Activated CD4-positive, alpha-beta T cell treated with anti-CD3 and anti-CD28 coated beads for 36 hours (primary cell): ENCODE results near the gene SEMA6B. TPM values are rescaled to one million over a fixed set of nuclear protein-coding genes. Genes with fewer than 3 reads are reported as not detected.

Experiments
- ATAC-seq: fragments of 200-7000 bp; cut with Tn5 transposase; one replicate; pipeline ENCODE4 v1.10.0; 2021; ENCODE audit warnings: mild to moderate bottlenecking, moderate library complexity
- CTCF ChIA-PET: fragments of 350-600 bp; sonication (Branson Sonifier 250); formaldehyde crosslinking; loops from one replicate; lab custom pipeline; 2021; ENCODE audit warnings: antibody characterized with exemption; lab: Charles Lee
- POLR2A ChIA-PET: fragments of 350-600 bp; sonication (Branson Sonifier 250); formaldehyde crosslinking; loops from one replicate; lab custom pipeline; 2021; ENCODE audit warnings: antibody characterized with exemption, inconsistent platforms; lab: Charles Lee
- DNase-seq: peaks from one replicate; pipeline ENCODE4 v3.0.0-alpha.2; 2020
- H3K27ac Mint-ChIP-seq: one replicate; pipeline ENCODE4 v1.8.0; 2021; ENCODE audit warnings: mixed read lengths
- H3K27me3 Mint-ChIP-seq: one replicate; pipeline ENCODE4 v1.8.0; 2021; ENCODE audit warnings: mixed read lengths
- H3K36me3 Mint-ChIP-seq: one replicate; pipeline ENCODE4 v1.8.0; 2021; ENCODE audit warnings: low read depth, mixed read lengths
- H3K4me1 Mint-ChIP-seq: one replicate; pipeline ENCODE4 v1.8.0; 2021; ENCODE audit warnings: mixed read lengths
- H3K4me3 Mint-ChIP-seq: one replicate; pipeline ENCODE4 v1.8.0; 2021; ENCODE audit warnings: mild to moderate bottlenecking, moderate library complexity, mixed read lengths
- H3K9me3 Mint-ChIP-seq: one replicate; pipeline ENCODE4 v1.8.0; 2021; ENCODE audit warnings: low read depth, mixed read lengths
- intact Hi-C, 2 experiments: fragments of 100-400 bp; cut with DNase I in 1 of 2; cut with micrococcal nuclease in 1 of 2; formaldehyde crosslinking; loops; one replicate each; pipeline versions ENCODE4 v1.14.2 to v1.15.1; 2022 to 2024; cut with DNase I, micrococcal nuclease
- total RNA-seq, 2 experiments: library from RNA; stranded (reverse); gene quantifications; one replicate each; pipeline ENCODE4 v1.2.3, GENCODE V29; 2021

The SEMA6B gene
- total RNA-seq, 2 experiments from 2014 or later, result not detected

GRCh38 chr19:4503825-4504170, 55.7 kb downstream of the SEMA6B start:
- ATAC-seq (no peak), DNase-seq (no peak)
- Mint-ChIP-seq H3K9me3 (no peaks in the 10 kb centered on the region), H3K27me3 (no peaks in the 10 kb centered on the region), H3K36me3 (peaks cover 3% of the 10 kb centered on the region), H3K4me1 (peaks cover 7% of the 10 kb centered on the region), H3K27ac (no peak overlapping the region), H3K4me3 (no peak overlapping the region)
- CTCF ChIA-PET, result no interaction called here
- intact Hi-C loops, result no loop called here
- POLR2A ChIA-PET, result no interaction called here

- Mint-ChIP-seq H3K27ac (no peak overlapping the region), H3K27me3 (no peaks in the 10 kb centered on the region), H3K9me3 (no peaks in the 10 kb centered on the region), H3K4me1 (peaks cover 7% of the 10 kb centered on the region), H3K4me3 (no peak overlapping the region), H3K36me3 (peaks cover 3% of the 10 kb centered on the region)
- intact Hi-C loops, result no loop called here
- CTCF ChIA-PET, result interaction anchor here (0.6 kb wide), 1 partner anchor 64 kb away, joined by 3 read pairs; no protein-coding TSS in a partner anchor
- POLR2A ChIA-PET, result no interaction called here
- ATAC-seq, result no peak
- DNase-seq, result no peak
These were observed 56.2 kb downstream of the SEMA6B start for GRCh38 chr19:4503132-4503824.

GRCh38 chr19:4502282-4503131, 57.0 kb downstream of the SEMA6B start:
- no peak for DNase-seq
- peaks cover 3% of the 10 kb centered on the region for H3K36me3 Mint-ChIP-seq
- ATAC-seq, result no peak
- H3K4me1 Mint-ChIP-seq, result peaks cover 7% of the 10 kb centered on the region
- H3K27me3 Mint-ChIP-seq, result no peaks in the 10 kb centered on the region
- no peaks in the 10 kb centered on the region for H3K9me3 Mint-ChIP-seq
- intact Hi-C loops, result no loop called here
- no peak overlapping the region for H3K4me3 Mint-ChIP-seq
- CTCF ChIA-PET, result interaction anchor here (0.6 kb wide), 1 partner anchor 64 kb away, joined by 3 read pairs; no protein-coding TSS in a partner anchor
- POLR2A ChIA-PET, result no interaction called here
- no peak overlapping the region for H3K27ac Mint-ChIP-seq

- no peak for ATAC-seq
- Mint-ChIP-seq H3K27me3 (no peaks in the 10 kb centered on the region), H3K4me1 (peaks cover 6% of the 10 kb centered on the region), H3K27ac (no peak overlapping the region), H3K9me3 (no peaks in the 10 kb centered on the region), H3K4me3 (no peak overlapping the region), H3K36me3 (peaks cover 3% of the 10 kb centered on the region)
- no peak for DNase-seq
- intact Hi-C loops, result no loop called here
- POLR2A ChIA-PET, result no interaction called here
- CTCF ChIA-PET, result no interaction called here
These were observed 57.8 kb downstream of the SEMA6B start for GRCh38 chr19:4501691-4502090.

- ChIA-PET POLR2A (no interaction called here), CTCF (no interaction called here)
- H3K4me3 Mint-ChIP-seq, result no peak overlapping the region
- H3K36me3 Mint-ChIP-seq, result peaks cover 3% of the 10 kb centered on the region
- H3K9me3 Mint-ChIP-seq, result no peaks in the 10 kb centered on the region
- intact Hi-C loops, result no loop called here
- no peak for ATAC-seq
- DNase-seq, result no peak
- H3K27ac Mint-ChIP-seq, result no peak overlapping the region
- no peaks in the 10 kb centered on the region for H3K4me1 Mint-ChIP-seq
- no peaks in the 10 kb centered on the region for H3K27me3 Mint-ChIP-seq
These were observed 58.5 kb downstream of the SEMA6B start for GRCh38 chr19:4500841-4501591.

GRCh38 chr19:4499855-4500254, 59.6 kb downstream of the SEMA6B start:
- CTCF ChIA-PET, result no interaction called here
- no peaks in the 10 kb centered on the region for H3K27me3 Mint-ChIP-seq
- no peaks in the 10 kb centered on the region for H3K9me3 Mint-ChIP-seq
- H3K27ac Mint-ChIP-seq, result no peak overlapping the region
- intact Hi-C loops, result no loop called here
- ATAC-seq (no peak), DNase-seq (no peak)
- no peak overlapping the region for H3K4me3 Mint-ChIP-seq
- no peaks in the 10 kb centered on the region for H3K4me1 Mint-ChIP-seq
- H3K36me3 Mint-ChIP-seq, result peaks cover 8% of the 10 kb centered on the region
- POLR2A ChIA-PET, result no interaction called here

- intact Hi-C loops, result no loop called here
- DNase-seq (no peak), ATAC-seq (no peak)
- Mint-ChIP-seq H3K4me1 (no peaks in the 10 kb centered on the region), H3K36me3 (peaks cover 10% of the 10 kb centered on the region), H3K4me3 (no peak overlapping the region), H3K27ac (no peak overlapping the region), H3K9me3 (no peaks in the 10 kb centered on the region), H3K27me3 (no peaks in the 10 kb centered on the region)
- ChIA-PET POLR2A (no interaction called here), CTCF (no interaction called here)
These were observed 60.2 kb downstream of the SEMA6B start for GRCh38 chr19:4499318-4499717.

GRCh38 chr19:4498694-4499093, 60.8 kb downstream of the SEMA6B start:
- DNase-seq (no peak), ATAC-seq (no peak)
- CTCF ChIA-PET, result interaction anchor here (0.6 kb wide), 1 partner anchor 542 kb away, joined by 3 read pairs; no protein-coding TSS in a partner anchor
- no peak overlapping the region for H3K27ac Mint-ChIP-seq
- no peaks in the 10 kb centered on the region for H3K9me3 Mint-ChIP-seq
- no peaks in the 10 kb centered on the region for H3K27me3 Mint-ChIP-seq
- intact Hi-C loops, result no loop called here
- POLR2A ChIA-PET, result interaction anchor here (0.6 kb wide), 1 partner anchor 18 kb away, joined by 3 read pairs; no protein-coding TSS in a partner anchor
- no peaks in the 10 kb centered on the region for H3K4me1 Mint-ChIP-seq
- no peak overlapping the region for H3K4me3 Mint-ChIP-seq
- peaks cover 10% of the 10 kb centered on the region for H3K36me3 Mint-ChIP-seq

GRCh38 chr19:4497770-4498389, 61.6 kb downstream of the SEMA6B start:
- Mint-ChIP-seq H3K36me3 (peaks cover 10% of the 10 kb centered on the region), H3K27me3 (no peaks in the 10 kb centered on the region), H3K27ac (no peak overlapping the region), H3K4me1 (no peaks in the 10 kb centered on the region), H3K4me3 (no peak overlapping the region), H3K9me3 (no peaks in the 10 kb centered on the region)
- DNase-seq (no peak), ATAC-seq (no peak)
- CTCF ChIA-PET, result no interaction called here
- POLR2A ChIA-PET, result interaction anchor here (0.6 to 0.7 kb wide), 2 partner anchors 19 to 829 kb away, joined by 3 read pairs; no protein-coding TSS in a partner anchor
- intact Hi-C loops, result no loop called here

GRCh38 chr19:4496304-4496703, 63.2 kb downstream of the SEMA6B start:
- no peak overlapping the region for H3K4me3 Mint-ChIP-seq
- no peak for DNase-seq
- ChIA-PET CTCF (no interaction called here), POLR2A (no interaction called here)
- intact Hi-C loops, result no loop called here
- H3K36me3 Mint-ChIP-seq, result peaks cover 10% of the 10 kb centered on the region
- no peak for ATAC-seq
- no peaks in the 10 kb centered on the region for H3K27me3 Mint-ChIP-seq
- H3K4me1 Mint-ChIP-seq, result no peaks in the 10 kb centered on the region
- H3K27ac Mint-ChIP-seq, result no peak overlapping the region
- H3K9me3 Mint-ChIP-seq, result no peaks in the 10 kb centered on the region

GRCh38 chr19:4495471-4495870, 64.0 kb downstream of the SEMA6B start:
- ATAC-seq (no peak), DNase-seq (no peak)
- H3K27me3 Mint-ChIP-seq, result no peaks in the 10 kb centered on the region
- no peaks in the 10 kb centered on the region for H3K9me3 Mint-ChIP-seq
- no peak overlapping the region for H3K27ac Mint-ChIP-seq
- peaks cover 7% of the 10 kb centered on the region for H3K36me3 Mint-ChIP-seq
- CTCF ChIA-PET, result no interaction called here
- POLR2A ChIA-PET, result no interaction called here
- intact Hi-C loops, result no loop called here
- no peaks in the 10 kb centered on the region for H3K4me1 Mint-ChIP-seq
- no peak overlapping the region for H3K4me3 Mint-ChIP-seq
